HG03025 (cell line): ENCODE results near the gene OR4D6.
"Not testable (repeated sequence)": the region's sequence is repeated elsewhere in the genome, so short reads cannot be mapped to it uniquely, and the experiment has no call there.

Experiments
- ATAC-seq: cut with Tn5 transposase; IDR thresholded peaks from one replicate; pipeline ENCODE4 v1.9.1; 2021; ENCODE audit warnings: mild to moderate bottlenecking, moderate library complexity; ENCODE audit not compliant: unreplicated experiment, low FRiP score

OR4D6 gene

GRCh38 chr11:59456661-59457060 is at the start of gene OR4D6:
TSS of gene OR4D6 (plus strand) at chr11:59456961. CDS start at chr11:59456961, 0 bp downstream.
- ATAC-seq: no peak

GRCh38 chr11:59413646-59414045 is 43.1 kb upstream of the OR4D6 start:
- no peak for ATAC-seq

DNA sequence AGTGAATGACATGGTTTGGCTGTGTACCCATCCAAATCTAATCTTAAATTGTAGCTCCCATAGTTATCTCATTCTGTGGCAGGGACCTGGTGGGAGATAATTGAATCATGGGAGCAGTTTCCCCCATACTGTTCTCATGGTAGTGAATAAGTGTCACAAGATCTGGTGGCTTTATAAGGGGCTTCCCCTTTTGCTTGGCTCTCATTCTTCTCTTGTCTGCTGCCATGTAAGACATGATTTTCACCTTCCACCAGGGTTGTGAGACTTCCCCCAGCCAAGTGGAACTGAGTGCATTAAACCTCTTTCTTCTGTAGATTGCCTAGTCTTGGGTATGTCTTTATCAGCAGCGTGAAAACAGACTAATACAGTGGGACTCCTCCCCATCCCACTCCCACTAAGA is 41.6 kb upstream of the OR4D6 start:
- no peak for ATAC-seq

GRCh38 chr11:59416613-59417012 is 40.1 kb upstream of the OR4D6 start:
- ATAC-seq: no peak

DNA sequence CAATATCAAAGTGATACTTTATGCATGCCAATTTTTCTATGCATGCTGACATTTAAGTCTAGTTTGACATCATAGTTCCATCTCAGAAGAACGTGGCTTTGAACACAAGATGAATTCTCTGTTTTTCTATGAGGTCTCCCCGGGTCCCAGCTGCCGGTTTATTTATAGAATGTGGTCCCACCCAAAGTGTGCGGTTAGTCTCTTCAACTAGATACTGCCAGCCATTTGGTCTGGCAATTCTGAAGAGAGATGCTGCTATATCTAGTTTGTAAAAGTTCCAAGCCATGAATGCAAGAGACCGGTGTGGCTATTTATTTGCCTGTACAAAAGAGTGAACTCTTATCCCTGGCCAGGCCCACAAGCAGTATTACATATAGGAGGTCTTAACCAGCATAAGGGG is 39.7 kb upstream of the OR4D6 start:
- no peak for ATAC-seq

- ATAC-seq: no peak
Observed at GRCh38 chr11:59418156-59418555, 38.6 kb upstream of the OR4D6 start.

- no peak for ATAC-seq
Observed at GRCh38 chr11:59423835-59424234, 32.9 kb upstream of the OR4D6 start.

DNA sequence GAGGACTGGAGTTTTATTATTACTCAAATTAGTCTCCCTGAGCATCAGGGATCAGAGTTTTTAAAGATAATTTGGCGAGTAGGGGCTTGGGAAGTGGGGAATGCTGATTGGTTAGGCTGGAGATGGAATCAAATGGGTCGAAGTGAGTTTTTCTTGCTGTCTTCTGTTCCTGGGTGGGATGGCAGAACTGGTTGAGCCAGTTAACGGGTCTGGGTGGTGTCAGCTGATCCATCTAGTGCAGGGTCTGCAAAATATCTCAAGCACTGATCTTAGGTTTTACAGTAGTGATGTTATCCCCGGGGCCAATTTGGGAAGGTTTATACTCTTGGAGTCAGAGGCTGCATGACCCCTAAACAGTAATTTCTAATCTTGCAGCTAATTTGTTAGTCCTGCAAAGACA is 31.6 kb upstream of the OR4D6 start:
- no peak for ATAC-seq

DNA sequence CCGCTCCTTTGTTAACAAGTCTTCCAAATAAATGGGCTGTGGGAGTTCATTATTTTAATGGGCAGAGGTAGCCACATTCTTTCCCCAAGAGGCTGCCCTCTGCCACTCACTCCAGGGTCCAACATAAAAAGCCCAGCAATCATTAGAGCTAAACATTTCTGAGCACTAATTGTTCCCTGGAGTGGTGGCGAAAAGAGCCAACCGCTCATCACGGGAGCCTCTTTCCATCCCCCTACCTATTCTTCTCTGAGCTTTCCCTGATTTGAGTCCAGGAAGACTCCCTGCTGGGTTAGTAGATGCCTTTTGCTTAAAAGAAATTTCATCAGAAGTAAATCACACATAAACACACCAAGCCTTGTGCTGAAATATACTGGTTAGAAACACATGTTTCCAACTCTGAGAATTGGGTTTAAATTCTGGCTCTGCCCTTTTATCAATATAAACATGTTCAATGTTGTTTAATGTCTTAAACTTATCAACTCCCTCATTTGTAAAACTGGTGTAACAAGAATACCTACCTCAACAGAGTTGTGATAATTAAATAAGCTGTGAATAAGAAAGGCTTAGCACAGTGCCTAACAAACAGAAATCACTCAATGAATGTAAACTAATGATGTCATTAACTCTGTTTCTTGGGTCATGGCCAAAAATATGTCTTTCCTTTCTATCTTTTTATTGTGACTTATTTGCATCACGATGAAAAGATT is 30.2 kb upstream of the OR4D6 start, which contains the start of gene OR5A2:
Gene OR5A2 (minus strand): TSS at position 53 of the 707 bp plus-strand sequence. CDS start 3,460 bp downstream, outside the sequence.
- ATAC-seq: no peak

- ATAC-seq: no peak
Observed at GRCh38 chr11:59427068-59427382, 29.7 kb upstream of the OR4D6 start.

GRCh38 chr11:59429924-59430516 is 26.7 kb upstream of the OR4D6 start:
- ATAC-seq: no peak

DNA sequence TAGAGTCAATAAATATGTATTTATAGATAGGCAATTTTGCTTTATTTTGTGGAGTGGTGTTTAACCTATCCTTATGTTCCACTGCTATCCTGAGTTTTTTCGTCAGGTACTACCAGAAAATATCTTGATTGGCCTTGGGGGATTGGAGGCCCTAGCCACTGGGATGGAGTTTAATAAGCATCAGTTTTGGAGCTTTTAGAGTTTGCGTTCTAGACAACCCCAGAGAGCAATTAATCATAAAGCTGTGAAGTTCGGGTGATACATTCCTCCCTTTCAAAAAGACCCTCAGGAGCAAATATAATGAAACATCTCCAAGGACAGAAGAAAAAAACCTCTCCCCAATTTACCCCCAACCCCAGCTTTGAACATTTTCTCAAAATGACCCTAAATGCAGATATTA is 20.6 kb upstream of the OR4D6 start, which contains the start of gene OR5A1:
Gene OR5A1 (plus strand): TSS at position 301 of the 400 bp plus-strand sequence. CDS start 6,700 bp downstream, outside the sequence.
- no peak for ATAC-seq

GRCh38 chr11:59437770-59438169 is 19.0 kb upstream of the OR4D6 start:
- no peak for ATAC-seq

DNA sequence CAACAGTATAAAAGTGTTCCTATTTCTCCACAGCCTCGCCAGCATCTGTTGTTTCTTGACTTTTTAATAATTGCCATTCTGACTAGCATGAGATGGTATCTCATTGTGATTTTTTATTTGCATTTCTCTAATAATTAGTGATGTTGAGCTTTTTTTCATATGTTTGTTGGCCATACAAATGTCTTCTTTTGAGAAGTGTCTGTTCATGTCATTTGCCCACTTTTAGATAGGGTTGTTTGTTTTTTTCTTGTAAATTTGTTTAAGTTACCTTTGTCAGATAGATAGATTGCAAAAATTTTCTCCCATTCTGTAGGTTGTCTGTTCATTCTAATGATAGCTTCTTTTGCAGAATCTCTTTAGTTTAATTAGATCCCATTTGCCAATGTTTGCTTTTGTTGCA is 11.1 kb upstream of the OR4D6 start:
- ATAC-seq: not testable (repeated sequence)

GRCh38 chr11:59448484-59448883 is 8.3 kb upstream of the OR4D6 start:
- no peak for ATAC-seq

GRCh38 chr11:59459916-59460315 is 3.2 kb downstream of the OR4D6 start:
- no peak for ATAC-seq

- no peak for ATAC-seq
Observed at GRCh38 chr11:59463190-59463641, 6.5 kb downstream of the OR4D6 start.

- ATAC-seq: no peak
Observed at GRCh38 chr11:59473015-59473414, 16.3 kb downstream of the OR4D6 start, which contains the start of gene OR4D10. TSS of gene OR4D10 (plus strand) at chr11:59473315. CDS start at chr11:59477430, 4,115 bp downstream.

- no peak for ATAC-seq
Observed at GRCh38 chr11:59475176-59475575, 18.4 kb downstream of the OR4D6 start.

DNA sequence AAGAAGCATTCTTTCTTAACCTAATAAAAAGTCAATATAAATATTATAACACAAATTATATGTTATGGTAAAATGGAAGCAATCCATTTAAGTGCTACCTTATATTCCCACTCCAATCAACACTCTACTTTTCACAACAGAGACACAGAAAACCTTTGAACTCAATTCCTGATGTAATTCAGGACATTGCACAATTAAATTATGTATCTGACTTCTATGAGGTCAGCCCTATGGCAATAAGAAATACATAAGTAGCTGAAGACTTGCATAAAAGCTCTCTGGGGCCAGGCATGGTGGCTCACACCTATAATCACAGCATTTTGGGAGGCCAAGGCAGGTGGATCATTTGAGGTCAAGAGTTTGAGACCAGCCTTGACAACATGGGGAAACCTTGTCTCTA is 23.1 kb downstream of the OR4D6 start:
- ATAC-seq: no peak

- ATAC-seq: no peak
Observed at GRCh38 chr11:59480359-59480758, 23.6 kb downstream of the OR4D6 start.

DNA sequence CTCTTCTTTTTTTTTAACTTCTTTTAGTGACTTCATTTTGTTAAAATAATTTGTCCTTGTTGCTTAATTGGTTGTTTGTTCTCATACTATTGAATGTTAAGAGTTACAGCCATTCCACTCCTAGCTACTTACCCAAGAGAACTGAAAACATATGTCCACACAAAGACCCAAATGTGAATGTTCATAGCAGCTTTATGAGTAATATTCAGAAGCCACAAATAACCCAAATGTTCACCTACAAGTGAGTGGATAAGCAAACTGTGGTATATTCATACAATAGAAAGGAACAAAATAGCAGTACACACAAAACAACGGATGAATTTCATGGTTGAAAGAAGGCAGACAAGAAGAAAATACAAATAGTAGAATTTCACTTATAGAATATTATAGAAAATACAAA is 45.2 kb downstream of the OR4D6 start:
- no peak for ATAC-seq
